Heart right ventricle (tissue), 16 donors: Measurements from ENCODE around the gene CGN. TPM values are rescaled to one million over a fixed set of nuclear protein-coding genes. Genes with fewer than 3 reads are reported as not detected.

Experiments
- ATAC-seq, 8 donors: fragments of 200-7000 bp; cut with Tn5 transposase; one replicate each; pipeline ENCODE4 v1.9.1; 2020; ENCODE audit warnings: mild to moderate bottlenecking in 8 of 8, moderate library complexity in 8 of 8, moderate number of reproducible peaks in 1 of 8
- DNase-seq, 2 donors: peaks; one replicate each; pipeline ENCODE4 v3.0.0-alpha.2; 2020
- H3K27ac ChIP-seq, 10 donors: fragments of 200-600 bp; sonication (generic) in 2 of 10; one replicate each; pipeline versions ENCODE4 v1.5.0 to v1.8.0; 2020 to 2022; ENCODE audit warnings: mild to moderate bottlenecking in 3 of 10
- H3K27me3 ChIP-seq, 7 donors: fragments of 200-600 bp; one replicate each; pipeline ENCODE4 v1.8.0; 2021 to 2022; ENCODE audit warnings: mild to moderate bottlenecking in 2 of 7
- H3K36me3 ChIP-seq, 9 donors: fragments of 200-600 bp; sonication (generic) in 1 of 9; one replicate each; pipeline versions ENCODE4 v1.5.0 to v1.8.0; 2020 to 2022; ENCODE audit warnings: mild to moderate bottlenecking in 2 of 9
- H3K4me1 ChIP-seq, 9 donors: fragments of 200-600 bp; sonication (generic) in 1 of 9; one replicate each; pipeline versions ENCODE4 v1.5.0 to v1.8.0; 2020 to 2022; ENCODE audit warnings: mild to moderate bottlenecking in 4 of 9
- H3K4me3 ChIP-seq, 10 donors: fragments of 200-600 bp; sonication (generic) in 2 of 10; one replicate each; pipeline versions ENCODE4 v1.5.0 to v1.8.0; 2020 to 2022; ENCODE audit warnings: mild to moderate bottlenecking in 7 of 10, moderate library complexity in 2 of 10
- H3K9me3 ChIP-seq, 11 donors: fragments of 200-600 bp in 10 of 11; sonication (generic) in 2 of 11; one replicate each; pipeline versions ENCODE4 v1.5.0 to v1.8.0; 2013 to 2022; ENCODE audit warnings: mild to moderate bottlenecking in 2 of 11, control low read depth in 1 of 11, moderate library complexity in 1 of 11
- CTCF ChIP-seq, 9 donors: fragments of 200-600 bp; sonication (generic) in 2 of 9; IDR thresholded peaks; one replicate each; pipeline versions ENCODE4 v1.5.0 to v1.8.0; 2021 to 2022; ENCODE audit warnings: antibody characterized with exemption in 9 of 9, mild to moderate bottlenecking in 5 of 9, moderate library complexity in 1 of 9
- WGBS, 2 donors: extraction: QIAGEN DNeasy Blood & Tissue Kit; methylation state at CpG; one replicate each; pipeline ENCODE4 v1.1.7; 2013; ENCODE audit warnings: inconsistent platforms in 1 of 2; 5-methylcytosine and 5-hydroxymethylcytosine counted together
- intact Hi-C, 10 donors: fragments of 100-400 bp; cut with DNase I; formaldehyde crosslinking; loops; one replicate each; pipeline versions ENCODE4 v1.11.1 to v1.14.2; 2022
- polyA plus RNA-seq, 2 donors: library from polyadenylated mRNA; stranded (reverse); fragments of 200-250 nt; gene quantifications; one replicate each; pipeline ENCODE4 v1.2.3, GENCODE V29; 2013
- total RNA-seq, 10 donors: library from RNA; stranded (reverse); fragmentation: NEBNext Ultra II Directional in 3 of 10; extraction: Animal tissue kit (Norgen Biotek cat#: 25700) in 3 of 10; gene quantifications; one replicate each; pipeline versions ENCODE4 v1.2.1 to v1.2.4, GENCODE V29; 2021 to 2023
- donor health status: Arrhythmogenic right ventricular cardiomyopathy.
- donor health status: ischemic (EF 13 %, LVEDD 7.1; RV severe dilation, severe dysfunction).
- donor health status: healthy with polysubstance abuse.
- donor health status: DM: no; HTN: yes; CAD: no.
- donor health status: DM: no; HTN: no; CAD: no.
- donor health status: ischemic (EF 25% LVEDD 6.9; RV normal size, moderate dysfunction).
- donor health status: ischemic (EF 25% LVEDD 5.7; RV mildly dilated, moderate dysfunction).
- donor health status: healthy.
- donor health status: DM: yes; HTN: yes; CAD: no.
- donor health status: Ischemic cardiomyopathy.
- donor health status: ischemic (EF 35%, LVEDD 5.7; RV mildly dilated, moderate dysfunction).
- donor health status: nonischemic (EF 11% LVEDD 7.7; RV severe dilation, severe dysfunction).
- donor health status: DM: yes; HTN: yes; CAD: no.
- donor health status: PGD.
- donor health status: ischemic (EF 29% LVEDD 5.4; RV normal size, mild dysfunction).
- donor health status: nonischemic (EF 23%, LVEDD 6.1; RV moderate dilation, normal function).

Gene CGN
- total and polyA plus RNA-seq, 12 donors = 0.07 to 0.73 (median 0.27) TPM; not detected in 3

GRCh38 chr1:151510020-151510405 lies 1.2 kb upstream of the CGN start:
- Histone ChIP-seq H3K27ac (no peak overlapping the region), H3K4me3 (no peak overlapping the region), H3K4me1 (peaks cover 8 to 26% (median 16%) of the 10 kb centered on the region in 9 donors), H3K36me3 (no peaks in the 10 kb centered on the region), H3K27me3 (peaks cover 0 to 47% (median 25%) of the 10 kb centered on the region in 7 donors), H3K9me3 (no peaks in the 10 kb centered on the region)
- TF ChIP-seq CTCF (IDR thresholded peaks at IDR 0.05) = no peak
- WGBS, 2 donors = 36 to 47% methylated on average over 9 of the region's 9 CpGs
- DNase-seq (no peak), ATAC-seq (no peak)
- intact Hi-C loops = no loop called here

GRCh38 chr1:151510614-151510956 lies 602 bp upstream of the CGN start:
- TF ChIP-seq CTCF (IDR thresholded peaks at IDR 0.05) = no peak
- peak overlapping the region in 1 of 10 donors; percentile 13 for H3K27ac ChIP-seq
- ATAC-seq (no peak), DNase-seq (no peak)
- H3K4me1 ChIP-seq = peaks cover 8 to 26% (median 16%) of the 10 kb centered on the region in 9 donors
- no peaks in the 10 kb centered on the region for H3K9me3 ChIP-seq
- H3K27me3 ChIP-seq = peaks cover 0 to 47% (median 29%) of the 10 kb centered on the region in 7 donors
- H3K4me3 ChIP-seq = peak overlapping the region; percentile 51 to 83 (median 65)
- 12 to 13% methylated on average over 10 of the region's 10 CpGs for WGBS, 2 donors
- no peaks in the 10 kb centered on the region for H3K36me3 ChIP-seq
- intact Hi-C loops = no loop called here

GRCh38 chr1:151511636-151512215 lies 539 bp downstream of the CGN start:
- Histone ChIP-seq H3K36me3 (no peaks in the 10 kb centered on the region), H3K9me3 (no peaks in the 10 kb centered on the region), H3K27ac (peak overlapping the region in 1 of 10 donors; percentile 13), H3K27me3 (peaks cover 0 to 47% (median 30%) of the 10 kb centered on the region in 7 donors), H3K4me1 (peaks cover 8 to 26% (median 16%) of the 10 kb centered on the region in 9 donors), H3K4me3 (peak overlapping the region; percentile 51 to 83 (median 65))
- peak; percentile 8 to 25 for DNase-seq
- 2% methylated on average over 22 to 23 of the region's 23 CpGs for WGBS, 2 donors
- peak; percentile 18 to 57 (median 33) for ATAC-seq
- intact Hi-C loops = no loop called here
- TF ChIP-seq CTCF (IDR thresholded peaks at IDR 0.05) = no peak

- 59% methylated on average over 4 of the region's 4 CpGs for WGBS, 2 donors
- ATAC-seq (no peak), DNase-seq (no peak)
- intact Hi-C loops = no loop called here
- H3K27me3 ChIP-seq = peaks cover 0 to 47% (median 32%) of the 10 kb centered on the region in 7 donors
- no peaks in the 10 kb centered on the region for H3K36me3 ChIP-seq
- H3K4me3 ChIP-seq = peak overlapping the region in 3 of 10 donors; percentile 51 to 83 (median 77)
- no peaks in the 10 kb centered on the region for H3K9me3 ChIP-seq
- H3K27ac ChIP-seq = no peak overlapping the region
- no peak for TF ChIP-seq CTCF (IDR thresholded peaks at IDR 0.05)
- peaks cover 8 to 26% (median 16%) of the 10 kb centered on the region in 9 donors for H3K4me1 ChIP-seq
These were observed 1.1 kb downstream of the CGN start for GRCh38 chr1:151512326-151512725.
